Measurements from ENCODE around the gene MPND. TPM values are rescaled to one million over a fixed set of nuclear protein-coding genes. Genes with fewer than 3 reads are reported as not detected.
A peak's percentile ranks its signal among the peaks of the same experiment; 100 is the strongest.

MPND gene
- total RNA-seq, 4 donors from 2014 or later, result 2.7 to 3.1 (median 3.0) TPM

GRCh38 chr19:4376028-4376670 lies 32.8 kb downstream of the MPND start:
- no peak for TF ChIP-seq POLR2A (IDR thresholded peaks at IDR 0.05)
- TF ChIP-seq CTCF (IDR thresholded peaks at IDR 0.05 in 4 of 5, conservative IDR thresholded peaks at IDR 0.05 in 1 of 5), result no peak
- Histone ChIP-seq H3K9me3 (no peaks in the 10 kb centered on the region), H3K27me3 (no peaks in the 10 kb centered on the region), H3K4me3 (no peak overlapping the region), H3K4me1 (peaks cover 92 to 97% of the 10 kb centered on the region in 2 donors), H3K27ac (peak overlapping the region; percentile 83 to 95 (median 92)), H3K36me3 (no peaks in the 10 kb centered on the region)
- ATAC-seq (no peak), DNase-seq (no peak)
- in situ Hi-C loops (cut with MboI; ENCODE audit: low sequenced_read_pairs in 4 of 4), result no loop called here
- intact Hi-C loops (cut with DNase I; ENCODE audit: low total_unique reads), result no loop called here

- H3K27me3 ChIP-seq, result no peaks in the 10 kb centered on the region
- no peaks in the 10 kb centered on the region for H3K36me3 ChIP-seq
- intact Hi-C loops (cut with DNase I; ENCODE audit: low total_unique reads) (no loop called here), in situ Hi-C loops (cut with MboI; ENCODE audit: low sequenced_read_pairs in 4 of 4) (no loop called here)
- no peak for ATAC-seq
- H3K9me3 ChIP-seq, result no peaks in the 10 kb centered on the region
- H3K4me1 ChIP-seq, result peaks cover 87 to 92% of the 10 kb centered on the region in 2 donors
- H3K4me3 ChIP-seq, result no peak overlapping the region
- H3K27ac ChIP-seq, result peak overlapping the region; percentile 83 to 95 (median 92)
- no peak for TF ChIP-seq CTCF (IDR thresholded peaks at IDR 0.05 in 4 of 5, conservative IDR thresholded peaks at IDR 0.05 in 1 of 5)
- TF ChIP-seq POLR2A (IDR thresholded peaks at IDR 0.05), result no peak
- DNase-seq, result no peak
Observed at GRCh38 chr19:4376671-4376990, 33.3 kb downstream of the MPND start.

- H3K27ac ChIP-seq, result peak overlapping the region; percentile 83 to 95 (median 92)
- intact Hi-C loops (cut with DNase I; ENCODE audit: low total_unique reads), result no loop called here
- peaks cover 81 to 87% of the 10 kb centered on the region in 2 donors for H3K4me1 ChIP-seq
- peak; percentile 25 to 31 for TF ChIP-seq POLR2A (IDR thresholded peaks at IDR 0.05)
- TF ChIP-seq CTCF (IDR thresholded peaks at IDR 0.05 in 4 of 5, conservative IDR thresholded peaks at IDR 0.05 in 1 of 5), result peak in 1 of 5 experiments; percentile 14
- H3K27me3 ChIP-seq, result no peaks in the 10 kb centered on the region
- DNase-seq (peak; percentile 77 to 89), ATAC-seq (peak; percentile 19 to 21)
- no peaks in the 10 kb centered on the region for H3K9me3 ChIP-seq
- no peaks in the 10 kb centered on the region for H3K36me3 ChIP-seq
- in situ Hi-C loops (cut with MboI; ENCODE audit: low sequenced_read_pairs in 4 of 4), result no loop called here
- no peak overlapping the region for H3K4me3 ChIP-seq
Observed at GRCh38 chr19:4376991-4377781, 33.8 kb downstream of the MPND start.

GRCh38 chr19:4378886-4379285 lies 35.5 kb downstream of the MPND start:
- DNase-seq, result peak in 1 of 2 donors; percentile 59
- H3K27ac ChIP-seq, result peak overlapping the region; percentile 67 to 95 (median 79)
- no peaks in the 10 kb centered on the region for H3K9me3 ChIP-seq
- no peaks in the 10 kb centered on the region for H3K27me3 ChIP-seq
- peaks cover 64 to 70% of the 10 kb centered on the region in 2 donors for H3K4me1 ChIP-seq
- H3K4me3 ChIP-seq, result no peak overlapping the region
- no peak for TF ChIP-seq CTCF (IDR thresholded peaks at IDR 0.05 in 4 of 5, conservative IDR thresholded peaks at IDR 0.05 in 1 of 5)
- no peak for TF ChIP-seq POLR2A (IDR thresholded peaks at IDR 0.05)
- no peaks in the 10 kb centered on the region for H3K36me3 ChIP-seq
- intact Hi-C loops (cut with DNase I; ENCODE audit: low total_unique reads) (loop anchor here (1.0 to 2.0 kb wide), 2 partner anchors 21 to 138 kb away; partner anchors contain the start of gene SH3GL1), in situ Hi-C loops (cut with MboI; ENCODE audit: low sequenced_read_pairs in 4 of 4) (no loop called here)
- peak; percentile 13 to 18 for ATAC-seq
